ENCODE measurements around the gene THRAP3. TPM values are rescaled to one million over a fixed set of nuclear protein-coding genes. Genes with fewer than 3 reads are reported as not detected.

The THRAP3 gene
- total and polyA plus RNA-seq, 9 of the 15 experiments (the other 6 are each of a cell fraction or from before 2014, with no cell fraction given), result 66.2 to 135 (median 113) TPM

DNA sequence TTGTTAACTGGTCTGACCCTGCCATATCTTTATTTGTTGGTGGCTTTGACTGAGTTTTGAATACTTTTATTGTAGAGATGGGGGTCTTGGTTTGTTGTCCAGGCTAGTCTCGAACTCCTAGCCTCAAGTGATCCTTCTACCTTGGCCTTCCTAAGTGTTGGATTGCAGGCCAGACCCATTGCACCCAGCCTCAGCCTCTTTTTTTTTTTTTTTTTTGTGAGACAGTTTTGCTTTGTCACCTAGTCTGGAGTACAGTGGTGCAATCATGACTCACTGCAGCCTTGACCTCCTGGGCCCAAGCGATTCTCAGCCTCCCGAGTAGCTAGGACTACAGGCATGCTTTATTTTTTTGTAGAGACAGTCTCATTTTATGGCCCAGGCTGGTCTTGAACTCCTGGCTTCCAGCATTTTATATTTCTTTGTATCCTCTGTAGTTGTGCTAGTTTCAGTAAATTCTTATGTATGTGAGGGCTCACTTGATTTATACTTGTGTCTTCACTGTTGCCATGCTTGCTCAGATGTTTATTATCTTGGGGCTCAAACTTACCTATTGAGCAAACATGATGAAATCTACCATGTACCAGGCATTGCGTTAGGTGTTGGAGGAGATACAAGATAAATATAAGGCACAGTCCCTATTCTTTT is 24.1 kb downstream of the THRAP3 start (continued):
- TF ChIP-seq HDAC6 (IDR thresholded peaks at IDR 0.05; ENCODE audit: low read depth, low read length) (no peak), EP400 (IDR thresholded peaks at IDR 0.05) (peak; percentile 76), HBP1 (CRISPR knock-in tag; IDR thresholded peaks at IDR 0.05) (no peak), ZNF407 (IDR thresholded peaks at IDR 0.05; ENCODE audit: low read depth) (no peak; the same call in 1 of the 2 replicates), POLR2AphosphoS2 (IDR thresholded peaks at IDR 0.05; ENCODE audit: low read length) (no peak), EZH2 (IDR thresholded peaks at IDR 0.05; ENCODE audit: borderline replicate concordance, low read depth, low read length) (no peak), ZBTB33 (CRISPR knock-in tag; IDR thresholded peaks at IDR 0.05) (peak; percentile 36), EHMT2 (IDR thresholded peaks at IDR 0.05) (peak; percentile 85), BMI1 (IDR thresholded peaks at IDR 0.05; ENCODE audit: low read length) (no peak), ARNT (IDR thresholded peaks at IDR 0.05) (peak; percentile 71 to 94), ZNF444 (CRISPR knock-in tag; IDR thresholded peaks at IDR 0.05) (no peak), MTA1 (IDR thresholded peaks at IDR 0.05; ENCODE audit: borderline replicate concordance) (peak; percentile 61; the same call in 1 of the 2 replicates)
- TF ChIP-seq, protein P1, sequence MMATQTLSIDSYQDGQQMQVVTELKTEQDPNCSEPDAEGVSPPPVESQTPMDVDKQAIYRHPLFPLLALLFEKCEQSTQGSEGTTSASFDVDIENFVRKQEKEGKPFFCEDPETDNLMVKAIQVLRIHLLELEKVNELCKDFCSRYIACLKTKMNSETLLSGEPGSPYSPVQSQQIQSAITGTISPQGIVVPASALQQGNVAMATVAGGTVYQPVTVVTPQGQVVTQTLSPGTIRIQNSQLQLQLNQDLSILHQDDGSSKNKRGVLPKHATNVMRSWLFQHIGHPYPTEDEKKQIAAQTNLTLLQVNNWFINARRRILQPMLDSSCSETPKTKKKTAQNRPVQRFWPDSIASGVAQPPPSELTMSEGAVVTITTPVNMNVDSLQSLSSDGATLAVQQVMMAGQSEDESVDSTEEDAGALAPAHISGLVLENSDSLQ (IDR thresholded peaks at IDR 0.05), result peak; percentile 23; the same call in 1 of the 2 replicates

Measured in K562 (cell line).